ENCODE results near the gene CSN1S1. TPM values are rescaled to one million over a fixed set of nuclear protein-coding genes. Genes with fewer than 3 reads are reported as not detected.
"Not testable (repeated sequence)": the region's sequence is repeated elsewhere in the genome, so short reads cannot be mapped to it uniquely, and the experiment has no call there.

CSN1S1 gene
- not detected in 2 replicates for total RNA-seq
- polyA plus RNA-seq (2012): not detected

GRCh38 chr4:69930768-69931167, at the start of gene CSN1S1:
Gene CSN1S1, plus strand, starts transcription at chr4:69931068. Its CDS starts 1,488 bp downstream, at chr4:69932556.
- no peak for DNase-seq (ENCODE audit: low read depth)

GRCh38 chr4:69881173-69881773, 49.6 kb upstream of the CSN1S1 start:
- DNase-seq (ENCODE audit: low read depth): peak; percentile 50

GRCh38 chr4:69882150-69882549, 48.7 kb upstream of the CSN1S1 start:
- no peak for DNase-seq (ENCODE audit: low read depth)

- DNase-seq (ENCODE audit: low read depth): no peak
Observed at GRCh38 chr4:69888336-69888735, 42.5 kb upstream of the CSN1S1 start.

GRCh38 chr4:69894186-69894585, 36.7 kb upstream of the CSN1S1 start:
- DNase-seq (ENCODE audit: low read depth): no peak

- DNase-seq (ENCODE audit: low read depth): no peak
Observed at GRCh38 chr4:69894721-69895120, 36.1 kb upstream of the CSN1S1 start.

GRCh38 chr4:69896530-69897116, 34.2 kb upstream of the CSN1S1 start:
- DNase-seq (ENCODE audit: low read depth): peak; percentile 6

GRCh38 chr4:69907151-69907550, 23.7 kb upstream of the CSN1S1 start:
- no peak for DNase-seq (ENCODE audit: low read depth)

- DNase-seq (ENCODE audit: low read depth): no peak
Observed at GRCh38 chr4:69909195-69909594, 21.7 kb upstream of the CSN1S1 start.

- peak; percentile 43 for DNase-seq (ENCODE audit: low read depth)
Observed at GRCh38 chr4:69910016-69910782, 20.7 kb upstream of the CSN1S1 start.

GRCh38 chr4:69920874-69921273, 10.0 kb upstream of the CSN1S1 start:
- DNase-seq (ENCODE audit: low read depth): no peak

- not testable (repeated sequence) for DNase-seq (ENCODE audit: low read depth)
Observed at GRCh38 chr4:69923782-69924410, 7.0 kb upstream of the CSN1S1 start.

- DNase-seq (ENCODE audit: low read depth): no peak
Observed at GRCh38 chr4:69934150-69934549, 3.3 kb downstream of the CSN1S1 start.

- no peak for DNase-seq (ENCODE audit: low read depth)
Observed at GRCh38 chr4:69936566-69936965, 5.7 kb downstream of the CSN1S1 start.

GRCh38 chr4:69951602-69952001, 20.7 kb downstream of the CSN1S1 start:
- no peak for DNase-seq (ENCODE audit: low read depth)

GRCh38 chr4:69957209-69957608, 26.3 kb downstream of the CSN1S1 start:
- DNase-seq (ENCODE audit: low read depth): no peak

- DNase-seq (ENCODE audit: low read depth): no peak
Observed at GRCh38 chr4:69965628-69966027, 34.8 kb downstream of the CSN1S1 start, which contains the start of gene CSN2. Gene CSN2, minus strand, starts transcription at chr4:69965728. Its CDS starts 4,733 bp downstream, at chr4:69960995.

- peak; percentile 20 for DNase-seq (ENCODE audit: low read depth)
Observed at GRCh38 chr4:69970071-69970470, 39.2 kb downstream of the CSN1S1 start.

- DNase-seq (ENCODE audit: low read depth): no peak
Observed at GRCh38 chr4:69974631-69975030, 43.8 kb downstream of the CSN1S1 start.

- peak; percentile 6 for DNase-seq (ENCODE audit: low read depth)
Observed at GRCh38 chr4:69977582-69977981, 46.7 kb downstream of the CSN1S1 start.

- no peak for DNase-seq (ENCODE audit: low read depth)
Observed at GRCh38 chr4:69984030-69984443, 53.2 kb downstream of the CSN1S1 start.

- DNase-seq (ENCODE audit: low read depth): no peak
Observed at GRCh38 chr4:69986663-69987062, 55.8 kb downstream of the CSN1S1 start.

Measured in myocyte (in vitro differentiated cells).